HG03521 (cell line): ENCODE data around the gene FRMD4B.

ENCODE experiments used
- ATAC-seq: cut with Tn5 transposase; IDR thresholded peaks from one replicate; pipeline ENCODE4 v1.9.1; 2021; ENCODE audit warnings: mild to moderate bottlenecking, moderate library complexity; ENCODE audit not compliant: unreplicated experiment

The FRMD4B gene

GRCh38 chr3:69210068-69210730 lies 175.7 kb downstream of the FRMD4B start:
- ATAC-seq = no peak

DNA sequence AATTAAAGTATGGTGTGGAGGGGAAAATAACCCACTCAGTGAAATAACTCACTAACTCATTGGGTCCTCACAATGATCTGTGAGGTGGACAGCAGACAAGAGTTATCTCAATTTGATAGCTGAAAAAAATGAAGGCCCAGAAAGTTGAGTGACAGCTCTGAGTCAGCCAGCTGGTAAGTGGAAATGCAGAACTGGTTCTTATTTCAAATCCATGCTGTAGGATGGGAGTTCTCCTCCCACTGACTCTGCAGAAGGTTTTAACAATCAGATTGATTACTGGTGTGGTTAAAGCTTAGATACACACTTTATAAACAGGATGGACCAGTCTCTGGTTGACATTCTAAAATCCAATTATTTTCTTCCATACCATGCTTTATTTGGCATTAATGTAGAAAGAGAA lies 176.5 kb downstream of the FRMD4B start:
- ATAC-seq = no peak

DNA sequence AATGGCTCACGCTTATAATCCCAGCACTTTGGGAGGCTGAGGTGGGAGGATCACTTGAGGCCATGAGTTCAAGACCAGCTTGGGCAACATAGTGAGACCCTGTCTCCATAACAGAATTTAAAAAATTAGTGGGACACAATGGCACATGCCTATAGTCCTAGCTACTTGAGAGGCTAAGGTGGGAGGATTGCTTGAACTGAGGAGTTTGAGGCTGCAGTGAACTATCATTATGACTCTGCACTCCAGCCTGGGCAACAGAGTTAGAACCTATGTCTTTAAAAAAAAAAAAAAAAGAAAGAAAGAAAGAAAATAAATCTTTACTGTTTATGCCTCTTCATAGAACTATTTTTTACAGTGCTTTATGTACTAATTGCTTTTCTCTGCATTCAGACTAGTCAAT lies 178.9 kb downstream of the FRMD4B start:
- no peak for ATAC-seq

- no peak for ATAC-seq
Measured at GRCh38 chr3:69205385-69205784, 180.5 kb downstream of the FRMD4B start.

DNA sequence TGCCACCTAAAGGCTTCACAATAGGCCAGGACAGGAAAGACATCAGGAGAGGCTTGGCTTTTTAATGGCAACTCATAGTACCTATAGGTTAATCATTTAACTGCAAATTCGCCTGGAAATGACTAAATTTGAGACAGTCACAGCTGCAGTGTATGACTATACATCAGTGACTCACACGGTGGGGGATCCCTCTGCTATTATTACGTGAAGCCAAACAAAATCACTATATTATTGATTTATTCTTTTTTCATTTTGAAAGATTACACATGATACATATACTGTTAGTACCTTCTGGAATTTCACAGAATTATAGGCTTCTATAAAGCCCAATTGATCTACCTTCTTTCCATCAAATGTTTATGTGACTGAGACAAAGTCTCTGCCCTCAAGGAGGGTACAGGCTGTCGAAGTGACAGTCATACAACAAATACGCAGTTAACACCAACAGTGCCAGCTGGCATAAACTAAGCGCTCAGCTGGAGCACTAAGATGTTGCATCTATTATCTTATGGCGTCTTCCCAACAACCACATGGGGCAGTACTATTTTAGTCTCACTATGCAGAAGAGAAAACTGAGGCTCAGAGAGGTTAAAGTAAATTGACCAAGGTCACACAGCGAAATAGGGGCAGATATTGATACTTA lies 181.5 kb downstream of the FRMD4B start:
- peak; percentile 77 for ATAC-seq

DNA sequence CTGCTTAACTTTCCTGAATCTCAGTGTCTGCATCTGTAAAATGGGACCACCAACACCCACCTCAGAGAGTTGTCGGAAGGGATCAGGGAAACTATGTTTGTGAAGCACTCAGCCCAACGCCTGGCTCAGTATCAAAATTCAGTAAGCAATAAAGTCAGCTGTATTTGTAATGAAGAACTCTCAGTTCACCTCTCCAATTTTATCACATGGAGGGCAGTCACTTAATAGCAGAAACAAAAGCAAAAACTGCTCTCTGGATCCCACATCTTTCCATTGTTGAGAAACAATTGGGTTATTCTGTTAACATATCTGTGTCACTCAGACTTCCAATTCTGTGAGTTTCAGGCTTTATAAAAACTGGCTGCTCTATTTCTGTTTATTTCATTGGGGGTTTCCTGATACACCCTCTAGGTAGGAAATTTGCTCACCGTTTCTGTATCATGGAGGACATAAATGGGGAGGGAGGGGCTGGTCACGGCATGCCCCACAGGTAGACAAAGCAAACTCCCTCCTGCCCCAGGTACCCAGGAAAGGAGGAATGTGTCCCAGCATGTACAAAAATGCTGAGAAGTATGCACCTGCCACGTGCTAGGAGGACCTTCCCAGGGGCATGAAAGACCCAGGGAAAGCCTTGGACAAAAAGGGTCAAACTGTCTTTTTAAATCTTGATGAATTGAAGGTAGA lies 182.1 kb downstream of the FRMD4B start:
- ATAC-seq = no peak

DNA sequence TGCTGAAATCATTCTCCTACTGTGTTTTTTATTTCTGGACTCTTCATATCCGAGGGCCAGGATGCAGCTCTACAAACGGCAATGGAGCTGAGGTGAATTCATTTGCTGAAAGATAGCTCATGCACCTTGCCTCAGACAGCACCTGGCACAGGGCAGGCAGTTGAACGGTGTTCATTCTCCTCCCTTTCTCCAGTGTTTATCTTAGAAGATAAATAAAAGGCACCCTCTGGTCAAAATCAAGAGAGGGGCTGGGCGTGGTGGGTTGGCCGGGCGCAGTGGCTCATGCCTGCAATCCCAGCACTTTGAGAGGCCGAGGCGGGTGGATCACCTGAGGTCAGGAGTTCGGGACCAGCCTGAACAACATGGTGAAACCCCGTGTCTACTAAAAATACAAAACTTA lies 184.2 kb downstream of the FRMD4B start:
- no peak for ATAC-seq

- no peak for ATAC-seq
Measured at GRCh38 chr3:69200384-69201068, 185.4 kb downstream of the FRMD4B start.

DNA sequence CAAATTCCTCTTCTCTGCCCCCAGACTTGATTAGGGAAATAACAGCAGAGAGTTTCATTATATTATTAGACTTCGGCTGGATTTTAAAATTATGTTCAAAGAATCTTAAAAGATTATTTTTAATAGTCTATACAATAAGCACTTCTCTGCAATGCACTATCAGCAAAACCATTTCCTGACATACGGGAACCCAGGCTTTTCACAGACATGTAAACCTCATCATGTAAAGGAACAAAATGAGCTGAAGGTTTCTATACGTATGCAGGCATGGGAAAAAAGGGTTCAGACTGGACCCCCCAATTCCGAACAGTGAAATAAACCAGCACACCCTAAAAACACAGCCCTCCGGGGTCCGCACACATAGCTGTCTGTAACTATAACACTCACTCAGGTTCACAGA lies 185.9 kb downstream of the FRMD4B start:
- no peak for ATAC-seq

DNA sequence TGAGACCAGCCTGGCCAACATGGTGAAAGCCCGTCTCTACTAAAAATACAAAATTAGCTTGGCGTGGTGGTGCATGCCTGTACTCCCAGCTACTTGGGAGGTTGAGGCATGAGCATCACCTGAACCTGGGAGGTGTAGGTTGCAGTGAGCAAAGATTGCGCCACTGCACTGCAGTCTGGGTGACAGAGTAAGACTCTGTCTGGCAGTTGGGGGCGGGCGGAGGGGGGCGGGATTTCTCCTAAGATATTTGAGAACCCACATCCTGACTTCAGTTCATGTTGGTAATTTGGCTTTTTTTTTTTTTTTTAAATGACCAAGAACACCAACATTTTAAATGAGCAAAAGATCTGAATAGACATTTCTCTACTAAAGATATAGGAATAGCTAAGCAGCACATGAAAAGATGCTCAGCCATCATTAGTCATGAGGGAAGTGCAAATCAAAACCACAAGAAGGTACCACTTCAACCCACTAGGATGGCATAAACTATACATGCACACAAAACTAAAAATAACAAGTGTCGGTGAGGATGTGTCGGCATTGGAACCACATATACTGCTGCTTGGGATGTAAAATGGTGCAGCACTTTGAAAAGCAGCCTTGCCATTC lies 187.9 kb downstream of the FRMD4B start:
- no peak for ATAC-seq

DNA sequence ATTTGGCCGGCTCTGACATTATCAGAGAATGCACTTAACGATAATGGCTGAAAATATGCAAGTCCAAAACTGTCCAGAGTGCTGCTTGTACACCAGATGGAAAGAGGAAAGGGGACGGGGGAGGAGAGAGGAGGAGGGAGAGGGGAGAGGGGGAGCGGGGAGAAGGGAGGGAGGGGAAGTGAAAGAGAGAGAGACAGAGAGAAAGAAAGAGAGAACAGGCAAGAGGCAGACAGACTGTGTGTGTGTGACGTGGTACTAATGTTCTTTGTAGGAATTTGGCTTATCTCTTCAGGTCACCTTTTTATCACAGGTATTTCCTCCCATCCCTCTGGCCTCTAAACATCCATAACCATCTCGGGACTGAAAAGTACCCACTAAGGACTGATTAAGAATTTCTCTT lies 188.4 kb downstream of the FRMD4B start:
- no peak for ATAC-seq

GRCh38 chr3:69196876-69197275 lies 189.0 kb downstream of the FRMD4B start:
- ATAC-seq = no peak

- ATAC-seq = no peak
Measured at GRCh38 chr3:69194431-69195165, 191.3 kb downstream of the FRMD4B start.

GRCh38 chr3:69193749-69194148 lies 192.1 kb downstream of the FRMD4B start:
- ATAC-seq = no peak

- ATAC-seq = no peak
Measured at GRCh38 chr3:69191516-69191915, 194.4 kb downstream of the FRMD4B start.

DNA sequence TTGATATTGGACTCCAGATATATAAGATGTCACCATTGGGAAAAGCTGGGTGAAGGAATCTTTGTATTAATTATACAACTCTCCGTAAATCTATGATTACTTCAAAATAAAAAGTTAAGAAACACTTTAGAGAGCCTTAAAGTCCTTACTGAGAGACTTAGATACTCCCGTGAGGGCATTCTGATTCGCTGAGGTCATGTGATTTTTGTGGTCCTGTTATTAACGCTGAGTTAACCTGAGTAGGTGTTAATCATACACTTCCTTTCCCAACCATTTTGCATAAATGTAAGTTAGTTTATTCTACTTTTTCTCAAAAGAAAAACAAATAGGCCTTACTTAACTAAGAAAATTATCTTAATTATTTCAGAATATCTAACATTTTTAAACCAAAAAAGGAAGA lies 196.4 kb downstream of the FRMD4B start:
- no peak for ATAC-seq

GRCh38 chr3:69186575-69187093 lies 199.3 kb downstream of the FRMD4B start:
- ATAC-seq = no peak

DNA sequence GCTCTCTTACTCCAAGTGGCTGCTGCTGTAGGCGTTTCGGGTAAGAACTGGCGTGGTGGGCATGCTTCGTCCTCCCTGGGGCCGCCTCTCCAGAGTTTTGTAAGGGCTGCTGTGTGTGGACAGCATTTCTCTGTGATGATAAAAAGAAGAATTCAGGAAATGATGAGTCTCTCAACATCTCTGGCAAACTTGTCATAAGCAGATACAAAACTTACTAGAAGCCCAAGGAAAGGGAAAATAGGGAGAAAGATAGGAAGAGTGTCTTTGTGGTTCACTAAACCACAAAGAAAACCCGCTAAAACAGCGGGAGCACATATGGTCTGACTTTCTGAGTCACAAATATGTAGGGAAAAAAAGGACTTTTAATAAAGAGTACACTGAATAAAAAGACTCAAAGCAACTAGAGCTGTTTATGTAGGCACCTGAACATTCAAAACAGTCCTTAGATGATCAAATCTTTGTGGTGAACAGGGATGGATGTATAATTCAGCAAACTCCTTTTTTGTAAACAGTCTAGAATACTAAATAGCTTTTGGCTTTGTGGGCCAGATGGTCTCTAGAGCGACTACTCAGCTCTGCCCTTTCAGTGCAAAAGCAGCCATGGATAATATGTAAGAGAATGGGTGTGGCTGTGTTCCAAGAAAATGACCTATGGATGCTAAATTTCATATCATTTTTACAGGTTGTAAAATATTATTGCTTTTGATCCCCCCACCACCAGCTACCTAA lies 203.1 kb downstream of the FRMD4B start:
- ATAC-seq = no peak

DNA sequence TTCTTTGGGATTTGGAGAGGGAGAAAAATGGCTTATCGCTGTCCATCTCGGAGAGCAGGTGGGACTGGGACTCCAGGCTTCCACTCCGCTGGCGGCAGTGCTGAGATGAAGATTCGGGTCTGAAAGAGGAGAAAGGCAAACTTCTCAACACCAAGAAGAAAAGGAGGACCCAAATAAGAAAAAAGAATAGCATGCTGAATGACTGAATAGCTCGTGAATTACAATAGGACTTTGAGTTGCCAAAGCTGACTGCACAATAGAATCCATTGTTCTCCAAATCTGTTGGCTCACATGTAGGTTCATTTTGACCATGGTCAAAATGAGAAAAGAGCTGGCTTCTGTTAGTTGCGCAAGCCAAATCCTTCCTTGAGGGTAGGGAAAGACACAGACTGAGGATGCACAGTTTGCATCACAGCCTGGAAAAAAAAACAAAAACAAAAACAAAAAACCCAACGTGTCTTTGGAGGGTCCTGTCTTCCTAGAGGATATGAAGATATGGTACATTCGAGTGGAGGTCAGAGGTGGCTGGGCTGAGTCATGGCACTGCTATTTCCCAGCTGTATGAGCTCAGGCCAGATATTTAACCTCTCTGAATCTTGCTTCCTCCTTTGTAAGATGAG lies 204.2 kb downstream of the FRMD4B start:
- no peak for ATAC-seq
